GM21381 (cell line): ENCODE data around the gene OR51A7.
"Not testable (repeated sequence)": the region's sequence is repeated elsewhere in the genome, so short reads cannot be mapped to it uniquely, and the experiment has no call there.

ENCODE experiments used
- ATAC-seq: cut with Tn5 transposase; IDR thresholded peaks from one replicate; pipeline ENCODE4 v1.9.1; 2021; ENCODE audit warnings: mild to moderate bottlenecking, moderate library complexity; ENCODE audit not compliant: unreplicated experiment

OR51A7 gene

DNA sequence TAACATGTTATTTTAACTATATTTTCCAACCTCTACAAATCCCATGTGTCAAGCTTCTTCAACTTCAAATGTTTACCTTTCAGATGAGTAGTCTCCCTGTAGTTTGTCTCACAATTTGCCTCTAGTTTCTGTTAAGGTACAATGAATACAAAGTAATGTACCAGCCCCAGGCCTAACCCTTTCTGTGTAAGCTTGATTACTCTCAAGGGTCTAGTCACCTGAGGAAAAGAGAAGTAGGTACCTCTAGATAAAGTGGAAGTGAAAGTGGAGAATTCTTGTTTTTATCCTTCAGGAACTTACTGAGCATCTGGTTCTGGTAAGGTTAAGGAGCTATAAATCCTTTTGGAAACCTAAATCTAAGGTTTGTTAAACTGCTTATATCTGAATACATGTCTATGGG, at the start of gene OR51A7:
Gene OR51A7 (plus strand): TSS at position 300 of the 400 bp plus-strand sequence. CDS start 3,587 bp downstream, outside the sequence.
- ATAC-seq: no peak

DNA sequence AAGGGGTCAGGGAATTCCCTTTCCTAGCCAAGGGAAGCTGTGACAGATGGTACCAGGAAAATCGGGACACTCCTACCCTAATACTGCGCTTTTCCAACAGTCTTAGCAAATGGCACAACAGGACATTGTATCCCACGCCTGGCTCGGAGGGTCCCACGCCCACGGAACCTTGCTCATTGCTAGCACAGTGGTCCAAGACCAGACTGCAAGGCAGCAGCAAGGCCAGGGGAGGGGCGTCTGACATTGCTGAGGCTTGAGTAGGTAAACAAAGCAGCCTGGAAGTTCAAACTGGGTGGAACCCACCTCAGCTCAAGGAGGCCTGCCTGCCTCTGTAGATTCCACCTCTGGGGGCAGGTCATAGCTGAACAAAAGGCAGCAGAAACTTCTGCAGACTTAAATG, 49.3 kb upstream of the OR51A7 start:
- ATAC-seq: not testable (repeated sequence)

DNA sequence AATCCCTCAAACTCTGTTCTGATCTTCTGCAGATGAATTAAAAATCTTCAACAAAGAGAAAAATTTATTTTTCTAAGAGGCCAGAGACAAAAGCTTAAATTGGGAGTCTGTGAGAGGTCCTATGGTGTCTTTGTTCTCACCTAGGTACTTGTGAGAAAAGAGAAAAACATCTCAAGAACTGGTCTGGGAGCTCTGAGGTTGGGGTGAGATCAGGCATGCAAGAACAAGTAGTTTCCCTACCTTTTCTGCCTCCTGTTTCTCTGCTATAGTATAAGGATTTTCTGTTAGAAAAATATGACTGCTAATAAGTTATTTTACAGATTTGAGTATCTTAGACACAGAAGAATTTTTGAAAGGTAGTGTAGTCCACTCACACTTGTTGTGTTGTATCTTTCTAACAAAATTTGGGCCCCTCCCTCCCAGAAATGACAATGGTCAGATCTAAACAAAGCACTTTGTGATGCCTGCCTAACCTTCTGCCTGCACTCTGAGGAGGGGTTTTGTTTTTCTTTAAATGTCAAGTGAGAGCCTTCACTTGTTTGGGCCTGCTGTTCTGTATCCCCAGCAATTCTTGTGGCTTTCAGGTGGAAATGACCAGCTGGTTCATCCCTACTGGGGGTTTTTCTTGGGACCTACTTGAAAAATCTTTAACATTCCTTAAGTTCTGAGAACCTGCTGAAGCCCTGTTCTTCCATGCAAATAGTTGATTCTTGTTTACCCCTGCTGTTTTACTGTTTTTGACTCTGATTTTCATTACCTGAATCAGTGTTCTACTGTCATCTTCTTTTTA, 40.9 kb upstream of the OR51A7 start:
- ATAC-seq: no peak

GRCh38 chr11:4863876-4864275, 39.7 kb upstream of the OR51A7 start:
- no peak for ATAC-seq

DNA sequence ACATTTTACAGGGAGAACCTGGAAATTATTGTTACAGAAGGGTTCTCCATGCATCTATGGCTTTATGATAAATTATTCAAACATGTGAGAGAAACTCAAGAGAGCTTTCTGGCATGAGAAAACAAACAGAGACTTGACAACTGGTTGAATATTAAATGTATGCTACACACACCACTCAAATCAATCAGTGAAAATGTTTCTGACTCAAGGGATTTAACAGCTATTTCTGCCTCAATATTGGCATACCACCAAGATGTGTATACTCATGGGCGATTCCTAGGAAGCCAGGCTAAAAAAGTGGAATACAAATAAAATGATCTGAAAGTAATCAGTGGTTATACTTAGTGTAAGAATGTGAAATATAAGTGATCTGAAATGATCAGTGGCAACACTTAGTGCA, 37.7 kb upstream of the OR51A7 start:
- ATAC-seq: no peak

DNA sequence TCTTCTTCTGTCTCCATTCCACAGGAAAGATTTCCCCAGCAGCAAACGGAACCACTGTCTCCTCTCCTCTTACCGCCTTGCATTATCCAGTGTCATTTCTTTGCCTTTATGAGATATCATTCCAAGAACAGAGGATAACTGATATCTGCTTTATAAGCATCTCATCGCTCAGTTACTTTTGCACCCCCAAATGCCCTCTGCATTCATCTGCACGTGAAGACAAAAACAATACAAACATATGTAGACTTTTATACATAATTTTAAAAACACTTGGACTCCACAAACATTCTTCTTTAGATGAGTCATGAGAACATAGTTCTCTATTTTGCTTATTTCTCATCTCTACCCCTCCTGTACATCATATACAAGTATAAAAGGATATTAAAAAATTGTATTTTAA, 22.4 kb upstream of the OR51A7 start:
- no peak for ATAC-seq

GRCh38 chr11:4881860-4882500, 21.6 kb upstream of the OR51A7 start, which contains the start of gene OR51T1:
Gene OR51T1, plus strand, starts transcription at chr11:4881900. Its CDS starts 0 bp downstream, at chr11:4881900.
- ATAC-seq: no peak

DNA sequence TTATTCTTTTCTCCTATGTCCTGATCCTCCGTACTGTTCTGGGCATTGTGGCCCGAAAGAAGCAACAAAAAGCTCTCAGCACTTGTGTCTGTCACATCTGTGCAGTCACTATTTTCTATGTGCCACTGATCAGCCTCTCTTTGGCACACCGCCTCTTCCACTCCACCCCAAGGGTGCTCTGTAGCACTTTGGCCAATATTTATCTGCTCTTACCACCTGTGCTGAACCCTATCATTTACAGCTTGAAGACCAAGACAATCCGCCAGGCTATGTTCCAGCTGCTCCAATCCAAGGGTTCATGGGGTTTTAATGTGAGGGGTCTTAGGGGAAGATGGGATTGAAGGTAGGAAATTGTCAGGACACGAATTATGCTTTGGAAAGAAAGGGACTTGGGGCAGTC, 21.0 kb upstream of the OR51A7 start:
- ATAC-seq: no peak

GRCh38 chr11:4884361-4884760, 19.2 kb upstream of the OR51A7 start:
- no peak for ATAC-seq

DNA sequence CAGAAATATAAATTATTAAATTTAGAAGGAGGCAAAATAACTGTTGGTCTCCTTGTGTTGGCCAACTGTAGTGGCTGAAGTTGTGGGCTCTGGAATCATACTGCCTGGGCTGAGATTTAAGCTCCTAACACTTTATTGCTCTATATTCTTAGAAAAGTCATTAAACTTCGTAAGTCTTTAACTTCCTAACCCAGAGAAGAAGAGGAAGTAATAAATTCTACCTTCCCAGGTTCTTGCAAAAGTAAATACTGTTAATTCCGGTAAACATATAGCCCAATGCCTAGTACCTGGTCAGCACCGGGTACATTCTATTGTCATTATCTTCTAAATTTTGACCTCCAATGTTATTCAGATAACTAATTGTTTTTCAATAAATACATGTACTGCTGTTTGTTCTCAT, 17.4 kb upstream of the OR51A7 start:
- ATAC-seq: no peak

- ATAC-seq: no peak
Observed at GRCh38 chr11:4887591-4887990, 16.0 kb upstream of the OR51A7 start.

DNA sequence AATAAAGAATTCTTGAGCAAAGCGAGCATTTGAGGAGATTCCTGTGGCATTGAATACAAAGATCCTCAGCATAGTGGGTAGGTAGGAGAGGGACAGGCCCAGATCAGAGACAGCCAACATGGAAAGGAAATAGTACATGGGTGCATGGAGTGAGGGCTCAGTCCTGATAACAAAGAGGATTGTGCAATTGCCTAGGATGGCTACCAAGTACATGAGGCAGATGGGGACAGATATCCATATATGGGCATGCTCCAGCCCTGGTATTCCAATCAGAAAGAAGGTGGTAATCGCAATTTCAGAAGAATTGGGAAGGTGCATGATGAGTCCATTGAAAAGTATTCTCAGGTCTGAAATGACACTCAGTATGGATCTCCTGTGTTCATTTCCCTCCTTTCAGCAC, 13.3 kb upstream of the OR51A7 start:
- ATAC-seq: no peak

- ATAC-seq: no peak
Observed at GRCh38 chr11:4891996-4892640, 11.5 kb upstream of the OR51A7 start.

DNA sequence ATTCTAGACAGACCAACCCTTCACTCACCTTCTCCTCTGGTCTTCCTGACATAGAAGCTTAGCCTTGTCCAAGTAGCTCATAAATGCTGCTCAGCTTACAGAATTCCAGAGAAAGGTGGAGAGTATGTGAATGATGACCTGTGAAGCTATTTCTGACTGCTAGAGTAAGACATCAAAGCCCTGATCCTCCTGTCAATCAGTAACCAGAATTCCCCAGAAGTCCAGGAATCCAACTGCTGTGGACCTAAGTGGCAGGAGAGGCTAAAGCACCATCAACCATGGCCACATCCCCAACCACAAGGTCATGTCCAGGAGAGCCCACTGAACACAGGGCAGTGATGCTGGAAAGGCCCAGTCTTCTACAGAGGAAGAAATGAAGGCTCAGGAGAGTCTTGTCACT, 13.0 kb downstream of the OR51A7 start:
- no peak for ATAC-seq

- no peak for ATAC-seq
Observed at GRCh38 chr11:4919250-4919649, 15.7 kb downstream of the OR51A7 start, which contains the start of gene OR51G2. Gene OR51G2, minus strand, starts transcription at chr11:4919350. Its CDS starts 3,687 bp downstream, at chr11:4915663.

GRCh38 chr11:4921796-4922195, 18.2 kb downstream of the OR51A7 start:
- no peak for ATAC-seq

- no peak for ATAC-seq
Observed at GRCh38 chr11:4922304-4922703, 18.7 kb downstream of the OR51A7 start.

GRCh38 chr11:4924239-4924638, 20.7 kb downstream of the OR51A7 start, which contains the start of gene OR51G1:
Gene OR51G1, minus strand, starts transcription at chr11:4924339. Its CDS starts 0 bp downstream, at chr11:4924339.
- ATAC-seq: no peak

DNA sequence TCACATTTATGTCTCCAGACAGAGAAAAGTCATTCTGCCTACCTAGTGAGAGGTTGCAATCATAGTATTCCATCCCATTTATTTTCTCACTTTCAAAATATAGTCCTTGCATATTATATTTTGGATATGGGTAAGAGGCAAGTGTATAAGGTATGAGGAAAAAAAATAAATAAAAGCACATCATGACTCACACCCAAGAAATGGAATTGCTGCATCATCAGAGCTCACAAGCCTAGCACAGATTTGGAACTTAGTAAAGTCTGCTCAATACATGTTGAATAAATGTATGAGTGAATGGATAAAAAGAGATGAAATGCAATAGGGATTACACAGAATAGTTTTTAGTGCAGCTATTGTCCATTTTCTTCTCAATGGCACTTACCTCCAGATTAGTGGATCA, 23.0 kb downstream of the OR51A7 start:
- no peak for ATAC-seq

- ATAC-seq: no peak
Observed at GRCh38 chr11:4932751-4933150, 29.2 kb downstream of the OR51A7 start.

- ATAC-seq: no peak
Observed at GRCh38 chr11:4936745-4937144, 33.2 kb downstream of the OR51A7 start.

GRCh38 chr11:4947505-4947904, 43.9 kb downstream of the OR51A7 start, which contains the start of gene OR51A4:
Gene OR51A4, minus strand, starts transcription at chr11:4947605. Its CDS starts 505 bp downstream, at chr11:4947100.
- no peak for ATAC-seq
